SK-N-SH treated with all-trans-retinoic acid at 6 μM for 48 hours (cell line): Measurements from ENCODE around the gene ARRDC5.

ENCODE experiments used
- BACH2 ChIP-seq: fragments of 250-450 bp; sonication (Bioruptor Pico); IDR thresholded peaks from 2 replicates; pipeline ENCODE4 v1.9.0; 2021; ENCODE audit warnings: mild to moderate bottlenecking, borderline replicate concordance
- CSDC2 ChIP-seq: fragments of 250-450 bp; sonication (Bioruptor Pico); IDR thresholded peaks from 2 replicates; pipeline ENCODE4 v1.5.0; 2020; ENCODE audit warnings: mild to moderate bottlenecking, moderate library complexity
- RARB ChIP-seq: fragments of 250-450 bp; sonication (Bioruptor Pico); IDR thresholded peaks from 2 replicates; pipeline ENCODE4 v1.8.0; 2021; ENCODE audit warnings: mild to moderate bottlenecking, moderate library complexity
- ZC3H10 ChIP-seq: fragments of 250-450 bp; sonication (Bioruptor Pico); IDR thresholded peaks from 2 replicates; pipeline ENCODE4 v1.5.1; 2021; ENCODE audit warnings: mild to moderate bottlenecking, moderate library complexity
- ZFP3 ChIP-seq: fragments of 250-450 bp; sonication (Bioruptor Pico); IDR thresholded peaks from 2 replicates; pipeline ENCODE4 v1.5.0; 2020; ENCODE audit warnings: mild to moderate bottlenecking, moderate library complexity
- ZFP30 ChIP-seq: fragments of 450-650 bp; formaldehyde crosslinking; IDR thresholded peaks from 2 replicates; pipeline ENCODE4 v1.5.0; 2022; ENCODE audit warnings: mild to moderate bottlenecking, moderate library complexity
- ZNF70 ChIP-seq: fragments of 450-650 bp; formaldehyde crosslinking; IDR thresholded peaks from 2 replicates; pipeline ENCODE4 v1.5.0; 2020; ENCODE audit warnings: mild to moderate bottlenecking, moderate library complexity
- TF ChIP-seq, protein P1 (sequence below): fragments of 250-450 bp; sonication (Bioruptor Pico); IDR thresholded peaks from 2 replicates; pipeline ENCODE4 v1.5.1; 2021; ENCODE audit warnings: mild to moderate bottlenecking, moderate library complexity
- TF ChIP-seq, protein P2 (sequence below): fragments of 250-450 bp; sonication (Bioruptor Pico); IDR thresholded peaks from 2 replicates; pipeline ENCODE4 v1.5.0; 2020; ENCODE audit warnings: mild to moderate bottlenecking, moderate library complexity

DNA sequence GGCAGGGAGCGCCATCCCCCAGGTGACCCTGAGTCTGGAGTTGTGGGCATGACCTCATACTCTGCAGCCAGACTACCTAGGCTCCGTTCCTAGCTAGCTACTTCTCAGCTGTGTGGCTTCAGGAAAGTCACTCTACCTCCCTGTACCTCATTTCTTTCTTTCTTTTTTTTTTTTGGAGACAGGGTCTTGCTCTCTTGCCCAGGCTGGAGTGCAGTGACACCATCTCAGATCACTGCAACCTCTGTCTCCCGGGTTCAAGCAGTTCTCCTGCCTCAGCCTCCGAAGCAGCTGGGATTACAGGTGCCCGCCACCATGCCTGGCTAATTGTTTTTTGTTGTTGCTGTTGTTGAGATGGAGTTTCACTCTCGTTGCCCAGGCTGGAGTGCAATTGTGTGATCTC lies 50.2 kb downstream of the ARRDC5 start:
- TF ChIP-seq, protein P1, sequence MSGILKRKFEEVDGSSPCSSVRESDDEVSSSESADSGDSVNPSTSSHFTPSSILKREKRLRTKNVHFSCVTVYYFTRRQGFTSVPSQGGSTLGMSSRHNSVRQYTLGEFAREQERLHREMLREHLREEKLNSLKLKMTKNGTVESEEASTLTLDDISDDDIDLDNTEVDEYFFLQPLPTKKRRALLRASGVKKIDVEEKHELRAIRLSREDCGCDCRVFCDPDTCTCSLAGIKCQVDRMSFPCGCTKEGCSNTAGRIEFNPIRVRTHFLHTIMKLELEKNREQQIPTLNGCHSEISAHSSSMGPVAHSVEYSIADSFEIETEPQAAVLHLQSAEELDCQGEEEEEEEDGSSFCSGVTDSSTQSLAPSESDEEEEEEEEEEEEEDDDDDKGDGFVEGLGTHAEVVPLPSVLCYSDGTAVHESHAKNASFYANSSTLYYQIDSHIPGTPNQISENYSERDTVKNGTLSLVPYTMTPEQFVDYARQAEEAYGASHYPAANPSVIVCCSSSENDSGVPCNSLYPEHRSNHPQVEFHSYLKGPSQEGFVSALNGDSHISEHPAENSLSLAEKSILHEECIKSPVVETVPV, result no peak
- TF ChIP-seq CSDC2 (CRISPR knock-in tag) (no peak), BACH2 (CRISPR knock-in tag) (no peak), ZNF70 (CRISPR knock-in tag) (no peak), RARB (CRISPR knock-in tag) (no peak), ZC3H10 (no peak), ZFP30 (CRISPR knock-in tag) (no peak), ZFP3 (CRISPR knock-in tag) (no peak)
- TF ChIP-seq, protein P2, sequence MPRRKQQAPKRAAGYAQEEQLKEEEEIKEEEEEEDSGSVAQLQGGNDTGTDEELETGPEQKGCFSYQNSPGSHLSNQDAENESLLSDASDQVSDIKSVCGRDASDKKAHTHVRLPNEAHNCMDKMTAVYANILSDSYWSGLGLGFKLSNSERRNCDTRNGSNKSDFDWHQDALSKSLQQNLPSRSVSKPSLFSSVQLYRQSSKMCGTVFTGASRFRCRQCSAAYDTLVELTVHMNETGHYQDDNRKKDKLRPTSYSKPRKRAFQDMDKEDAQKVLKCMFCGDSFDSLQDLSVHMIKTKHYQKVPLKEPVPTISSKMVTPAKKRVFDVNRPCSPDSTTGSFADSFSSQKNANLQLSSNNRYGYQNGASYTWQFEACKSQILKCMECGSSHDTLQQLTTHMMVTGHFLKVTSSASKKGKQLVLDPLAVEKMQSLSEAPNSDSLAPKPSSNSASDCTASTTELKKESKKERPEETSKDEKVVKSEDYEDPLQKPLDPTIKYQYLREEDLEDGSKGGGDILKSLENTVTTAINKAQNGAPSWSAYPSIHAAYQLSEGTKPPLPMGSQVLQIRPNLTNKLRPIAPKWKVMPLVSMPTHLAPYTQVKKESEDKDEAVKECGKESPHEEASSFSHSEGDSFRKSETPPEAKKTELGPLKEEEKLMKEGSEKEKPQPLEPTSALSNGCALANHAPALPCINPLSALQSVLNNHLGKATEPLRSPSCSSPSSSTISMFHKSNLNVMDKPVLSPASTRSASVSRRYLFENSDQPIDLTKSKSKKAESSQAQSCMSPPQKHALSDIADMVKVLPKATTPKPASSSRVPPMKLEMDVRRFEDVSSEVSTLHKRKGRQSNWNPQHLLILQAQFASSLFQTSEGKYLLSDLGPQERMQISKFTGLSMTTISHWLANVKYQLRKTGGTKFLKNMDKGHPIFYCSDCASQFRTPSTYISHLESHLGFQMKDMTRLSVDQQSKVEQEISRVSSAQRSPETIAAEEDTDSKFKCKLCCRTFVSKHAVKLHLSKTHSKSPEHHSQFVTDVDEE (CRISPR knock-in tag), result no peak
